ENCODE measurements around the gene WDR64. TPM values are rescaled to one million over a fixed set of nuclear protein-coding genes. Genes with fewer than 3 reads are reported as not detected.

WDR64 gene
- total and polyA plus RNA-seq, 2 of the 4 experiments (the other 2 are of a cell fraction): not detected

DNA sequence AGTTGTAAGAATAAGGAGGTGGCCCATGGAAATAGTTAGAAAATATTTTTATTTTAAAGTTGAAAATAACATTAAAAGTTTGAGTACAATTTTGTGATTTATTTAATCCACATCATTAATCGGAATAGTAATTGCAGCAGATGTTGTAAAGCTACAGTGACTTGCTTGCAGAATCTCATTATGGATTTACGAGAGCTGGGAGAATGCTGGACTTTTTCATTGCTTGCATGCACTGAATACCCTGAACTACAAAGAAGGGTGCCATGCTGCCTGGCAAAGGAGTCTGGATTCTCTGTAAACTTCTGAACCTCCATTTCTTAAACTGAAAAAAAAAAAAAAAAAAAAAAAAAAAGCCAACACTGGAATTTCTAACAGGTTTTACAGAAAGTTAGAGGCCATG is 26.5 kb downstream of the WDR64 start:
- CTCF ChIA-PET: interaction anchor here (0.7 kb wide), 1 partner anchor 10 kb away, joined by 4 read pairs; no protein-coding TSS in a partner anchor
- no peaks in the 10 kb centered on the region for H3K79me1 ChIP-seq (ENCODE audit: low read depth in 1 of 2, low read length in 2 of 2)
- no peak overlapping the region for H2BK5ac ChIP-seq (ENCODE audit: low read depth, low read length, poor library complexity, severe bottlenecking)
- H2BK15ac ChIP-seq (ENCODE audit: low read depth, low read length): no peak overlapping the region
- no peak overlapping the region for H2AK5ac ChIP-seq (ENCODE audit: low read depth, low read length)
- no peak overlapping the region for H4K91ac ChIP-seq (ENCODE audit: insufficient read depth, low read depth, low read length)
- no peak overlapping the region for H2AFZ ChIP-seq (replicated peaks; ENCODE audit: low read length, poor library complexity)
- no peaks in the 10 kb centered on the region for H3K36me3 ChIP-seq (ENCODE audit: control insufficient read depth, insufficient read depth, low read length)
- TF ChIP-seq CHD1 (IDR thresholded peaks at IDR 0.05; ENCODE audit: low read depth, low read length) (no peak), RFX5 (IDR thresholded peaks at IDR 0.05; ENCODE audit: low read depth, low read length) (no peak), POLR2A (IDR thresholded peaks at IDR 0.05; ENCODE audit: low read depth, low read length) (no peak), CEBPB (IDR thresholded peaks at IDR 0.05; ENCODE audit: low read depth, low read length) (no peak), RAD21 (IDR thresholded peaks at IDR 0.05; ENCODE audit: low read length) (no peak), RCOR1 (IDR thresholded peaks at IDR 0.05; ENCODE audit: insufficient replicate concordance, low read length) (no peak), MXI1 (IDR thresholded peaks at IDR 0.05; ENCODE audit: borderline replicate concordance, low read depth, low read length) (no peak), ELK1 (IDR thresholded peaks at IDR 0.05; ENCODE audit: borderline replicate concordance, low read depth, low read length) (no peak), CTCF (conservative IDR thresholded peaks at IDR 0.05; ENCODE audit: low read depth, low read length) (no peak), NFE2L2 (IDR thresholded peaks at IDR 0.05; ENCODE audit: low read depth, low read length) (no peak), MAFK (IDR thresholded peaks at IDR 0.05; ENCODE audit: low read depth, low read length) (no peak)
- TF ChIP-seq, protein P1, sequence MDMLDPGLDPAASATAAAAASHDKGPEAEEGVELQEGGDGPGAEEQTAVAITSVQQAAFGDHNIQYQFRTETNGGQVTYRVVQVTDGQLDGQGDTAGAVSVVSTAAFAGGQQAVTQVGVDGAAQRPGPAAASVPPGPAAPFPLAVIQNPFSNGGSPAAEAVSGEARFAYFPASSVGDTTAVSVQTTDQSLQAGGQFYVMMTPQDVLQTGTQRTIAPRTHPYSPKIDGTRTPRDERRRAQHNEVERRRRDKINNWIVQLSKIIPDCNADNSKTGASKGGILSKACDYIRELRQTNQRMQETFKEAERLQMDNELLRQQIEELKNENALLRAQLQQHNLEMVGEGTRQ (IDR thresholded peaks at IDR 0.05; ENCODE audit: low read depth, low read length): no peak
- BruUV-seq (replicated peaks): no TSS peak
- ATAC-seq (ENCODE audit: low read depth) (no peak), DNase-seq (no peak)
- H4K5ac ChIP-seq (ENCODE audit: low read depth, low read length): no peak overlapping the region
- no CpG with 5 or more reads among the region's 2 CpGs for WGBS, 2 experiments (ENCODE audit: extremely low coverage in 2 of 2, insufficient read length in 1 of 2)
- no peak overlapping the region for H2BK20ac ChIP-seq (ENCODE audit: low read depth, low read length)
- H3K23ac ChIP-seq (ENCODE audit: low read depth, low read length): no peak overlapping the region
- no peaks in the 10 kb centered on the region for H3K9me3 ChIP-seq (ENCODE audit: control insufficient read depth, insufficient read depth, low read length)
- POLR2A ChIA-PET (ENCODE audit: unreplicated experiment): no interaction called here
- dilution Hi-C loops (cut with HindIII; ENCODE audit: low sequenced_read_pairs, unreplicated experiment) (no loop called here), intact Hi-C loops (cut with micrococcal nuclease) (no loop called here), in situ Hi-C loops (cut with MboI; ENCODE audit: low sequenced_read_pairs) (no loop called here)
- H3K4me1 ChIP-seq (ENCODE audit: control insufficient read depth, insufficient read depth, low read length): no peaks in the 10 kb centered on the region
- no peaks in the 10 kb centered on the region for H4K20me1 ChIP-seq (ENCODE audit: insufficient read depth, low read length)
- H3K56ac ChIP-seq (ENCODE audit: extremely low read depth, insufficient read depth, low read length): no peak overlapping the region
- H3K4me2 ChIP-seq (ENCODE audit: low read depth, low read length): no peak overlapping the region
- H4K8ac ChIP-seq (ENCODE audit: low read depth in 2 of 2, low read length in 2 of 2): no peak overlapping the region
- H3K4ac ChIP-seq (ENCODE audit: low read depth, low read length): no peak overlapping the region
- H3K18ac ChIP-seq (ENCODE audit: low read depth, low read length): no peak overlapping the region
- no peak overlapping the region for H3K4me3 ChIP-seq (ENCODE audit: insufficient read depth, low read depth, low read length)
- no peak overlapping the region for H3K27ac ChIP-seq (ENCODE audit: insufficient read depth, low read length)
- H3K14ac ChIP-seq (replicated peaks; ENCODE audit: low read depth, low read length): no peak overlapping the region
- H2AK9ac ChIP-seq (replicated peaks; ENCODE audit: low read depth, low read length, poor library complexity): no peak overlapping the region
- H2BK120ac ChIP-seq (ENCODE audit: low read depth, low read length): no peak overlapping the region
- H3K27me3 ChIP-seq (ENCODE audit: control insufficient read depth, insufficient read depth, low read length): peaks cover 2% of the 10 kb centered on the region; the same call in 1 of the 2 replicates
- H3K9ac ChIP-seq (ENCODE audit: low read depth, low read length): no peak overlapping the region
- H3K9me1 ChIP-seq (ENCODE audit: insufficient read depth, low read length): no peaks in the 10 kb centered on the region
